CD14-positive monocyte (primary cell): ENCODE results near the gene HYPK. TPM values are rescaled to one million over a fixed set of nuclear protein-coding genes. Genes with fewer than 3 reads are reported as not detected.

Experiments
- DNase-seq, 3 donors: peaks; one replicate each; pipeline ENCODE4 v3.0.0-alpha.2; 2011 to 2022
- H2AFZ ChIP-seq: 2 replicates; pipeline ENCODE4 v1.6.0; 2012; ENCODE audit warnings: mild to moderate bottlenecking, low read depth, low read length, inconsistent platforms; ENCODE audit not compliant: insufficient read depth, poor library complexity, severe bottlenecking
- H3K27ac ChIP-seq, 2 donors: 1 replicate in 1 of 2; 2 replicates in 1 of 2; pipeline ENCODE4 v1.5.1; 2012 to 2013; ENCODE audit warnings: low read length in 2 of 2, control low read depth in 1 of 2, inconsistent platforms in 1 of 2, low read depth in 1 of 2, mild to moderate bottlenecking in 1 of 2
- H3K27me3 ChIP-seq, 2 donors: one replicate each; pipeline versions ENCODE4 v1.6.0 to v1.6.1; 2011 to 2013; ENCODE audit warnings: low read length in 2 of 2; ENCODE audit not compliant: control insufficient read depth in 2 of 2, insufficient read depth in 2 of 2
- H3K36me3 ChIP-seq, 2 donors: replicated peaks in 1 of 2; 1 replicate in 1 of 2; 2 replicates in 1 of 2; pipeline versions ENCODE4 v1.5.1 to v1.6.1; 2012 to 2013; ENCODE audit warnings: low read length in 2 of 2, control low read depth in 1 of 2, inconsistent platforms in 1 of 2, mild to moderate bottlenecking in 1 of 2; ENCODE audit not compliant: insufficient read depth in 2 of 2, control insufficient read depth in 1 of 2
- H3K4me1 ChIP-seq, 2 donors: 1 replicate in 1 of 2; 2 replicates in 1 of 2; pipeline versions ENCODE4 v1.5.1 to v1.6.1; 2012 to 2013; ENCODE audit warnings: low read length in 2 of 2, control low read depth in 1 of 2, inconsistent platforms in 1 of 2, mild to moderate bottlenecking in 1 of 2, moderate library complexity in 1 of 2; ENCODE audit not compliant: insufficient read depth in 2 of 2, control insufficient read depth in 1 of 2
- H3K4me2 ChIP-seq: replicated peaks from 2 replicates; pipeline ENCODE3; 2012; ENCODE audit warnings: low read length, moderate library complexity, mild to moderate bottlenecking; ENCODE audit not compliant: poor library complexity, severe bottlenecking; ENCODE audit errors: extremely low read depth
- H3K4me3 ChIP-seq, 3 experiments: fragments of 200-600 bp in 1 of 3; sonication (generic) in 1 of 3; replicated peaks in 1 of 3; 1 replicate in 2 of 3; 2 replicates in 1 of 3; pipeline ENCODE4 v1.5.1; 2011 to 2013; ENCODE audit warnings: low read length in 3 of 3, mild to moderate bottlenecking in 3 of 3, control low read depth in 2 of 3, low read depth in 2 of 3, inconsistent platforms in 1 of 3, moderate library complexity in 1 of 3
- H3K79me2 ChIP-seq: 2 replicates; pipeline ENCODE4 v1.6.0; 2012; ENCODE audit warnings: mild to moderate bottlenecking, control low read depth, inconsistent platforms, low read length, moderate library complexity; ENCODE audit not compliant: insufficient read depth
- H3K9ac ChIP-seq: 2 replicates; pipeline ENCODE4 v1.6.0; 2017; ENCODE audit warnings: low read length, mild to moderate bottlenecking; ENCODE audit not compliant: insufficient read depth, poor library complexity, severe bottlenecking
- H3K9me3 ChIP-seq, 2 donors: replicated peaks in 1 of 2; 1 replicate in 1 of 2; 2 replicates in 1 of 2; pipeline versions ENCODE4 v1.5.1 to v1.6.1; 2012 to 2013; ENCODE audit warnings: low read length in 2 of 2, control low read depth in 1 of 2; ENCODE audit not compliant: control insufficient read depth in 1 of 2, insufficient read depth in 1 of 2
- H4K20me1 ChIP-seq: 2 replicates; pipeline ENCODE4 v1.6.0; 2012; ENCODE audit warnings: mild to moderate bottlenecking, low read length, control low read depth, moderate library complexity; ENCODE audit not compliant: insufficient read depth
- H3K27ac Mint-ChIP-seq, 7 donors: one replicate each; pipeline ENCODE4 v1.8.0; 2020; ENCODE audit warnings: mild to moderate bottlenecking in 7 of 7, mixed read lengths in 7 of 7, moderate library complexity in 6 of 7, inconsistent platforms in 2 of 7
- H3K27me3 Mint-ChIP-seq, 3 donors: one replicate each; pipeline ENCODE4 v1.8.0; 2021 to 2022; ENCODE audit warnings: low read depth in 3 of 3, mild to moderate bottlenecking in 3 of 3, mixed read lengths in 3 of 3, moderate library complexity in 3 of 3, inconsistent platforms in 1 of 3
- H3K36me3 Mint-ChIP-seq, 2 donors: one replicate each; pipeline ENCODE4 v1.8.0; 2020; ENCODE audit warnings: mixed read lengths in 2 of 2, inconsistent platforms in 1 of 2, mild to moderate bottlenecking in 1 of 2
- H3K4me1 Mint-ChIP-seq: one replicate; pipeline ENCODE4 v1.8.0; 2020; ENCODE audit warnings: mild to moderate bottlenecking, mixed read lengths
- H3K4me3 Mint-ChIP-seq, 2 donors: one replicate each; pipeline ENCODE4 v1.8.0; 2020; ENCODE audit warnings: mild to moderate bottlenecking in 2 of 2, mixed read lengths in 2 of 2, moderate library complexity in 1 of 2
- H3K9me3 Mint-ChIP-seq, 7 donors: one replicate each; pipeline ENCODE4 v1.8.0; 2020 to 2022; ENCODE audit warnings: mixed read lengths in 7 of 7, mild to moderate bottlenecking in 6 of 7, moderate library complexity in 6 of 7, inconsistent platforms in 2 of 7
- WGBS: methylation state at CpG from one replicate; pipeline ENCODE4 v1.1.5; 2013; ENCODE audit warnings: missing lambda C conversion rate; ENCODE audit not compliant: insufficient coverage; 5-methylcytosine and 5-hydroxymethylcytosine counted together
- intact Hi-C, 2 donors: fragments of 100-400 bp; cut with micrococcal nuclease; formaldehyde crosslinking; loops; one replicate each; pipeline versions ENCODE4 v1.15.0 to v1.15.1; 2023
- polyA plus RNA-seq, 3 donors: library from polyadenylated mRNA; depleted of rRNA in 1 of 3; unstranded in 2 of 3; stranded (reverse) in 1 of 3; fragments of 300-500 nt in 2 of 3; fragments of >200 nt in 1 of 3; fragmentation: Illumina TruSeq in 2 of 3; gene quantifications; 1 replicate in 2 of 3; 2 replicates in 1 of 3; pipeline ENCODE4 v1.2.3, GENCODE V29; 2012 to 2021
- TF ChIP-seq, protein P1 (sequence below): fragments of 200-600 bp; IDR thresholded peaks from one replicate; pipeline ENCODE4 v1.8.0; 2022; ENCODE audit warnings: antibody characterized with exemption, mild to moderate bottlenecking

The HYPK gene
- polyA plus RNA-seq, 3 donors: 4.4 to 23.1 (median 5.3) TPM

- Histone ChIP-seq H3K4me3 (no peak overlapping the region), H3K4me1 (peaks cover 19 to 32% of the 10 kb centered on the region in 2 donors), H3K4me2 (no peak overlapping the region), H3K36me3 (peaks cover 17 to 36% of the 10 kb centered on the region in 2 donors), H3K27me3 (no peaks in the 10 kb centered on the region), H3K9ac (no peak overlapping the region), H3K79me2 (no peaks in the 10 kb centered on the region), H3K27ac (no peak overlapping the region), H3K9me3 (no peaks in the 10 kb centered on the region), H2AFZ (no peak overlapping the region), H4K20me1 (peaks cover 5% of the 10 kb centered on the region)
- peaks cover 0 to 3% (median 2%) of the 10 kb centered on the region in 3 donors for H3K27me3 Mint-ChIP-seq
- no peaks in the 10 kb centered on the region for H3K9me3 Mint-ChIP-seq
- TF ChIP-seq, protein P1, sequence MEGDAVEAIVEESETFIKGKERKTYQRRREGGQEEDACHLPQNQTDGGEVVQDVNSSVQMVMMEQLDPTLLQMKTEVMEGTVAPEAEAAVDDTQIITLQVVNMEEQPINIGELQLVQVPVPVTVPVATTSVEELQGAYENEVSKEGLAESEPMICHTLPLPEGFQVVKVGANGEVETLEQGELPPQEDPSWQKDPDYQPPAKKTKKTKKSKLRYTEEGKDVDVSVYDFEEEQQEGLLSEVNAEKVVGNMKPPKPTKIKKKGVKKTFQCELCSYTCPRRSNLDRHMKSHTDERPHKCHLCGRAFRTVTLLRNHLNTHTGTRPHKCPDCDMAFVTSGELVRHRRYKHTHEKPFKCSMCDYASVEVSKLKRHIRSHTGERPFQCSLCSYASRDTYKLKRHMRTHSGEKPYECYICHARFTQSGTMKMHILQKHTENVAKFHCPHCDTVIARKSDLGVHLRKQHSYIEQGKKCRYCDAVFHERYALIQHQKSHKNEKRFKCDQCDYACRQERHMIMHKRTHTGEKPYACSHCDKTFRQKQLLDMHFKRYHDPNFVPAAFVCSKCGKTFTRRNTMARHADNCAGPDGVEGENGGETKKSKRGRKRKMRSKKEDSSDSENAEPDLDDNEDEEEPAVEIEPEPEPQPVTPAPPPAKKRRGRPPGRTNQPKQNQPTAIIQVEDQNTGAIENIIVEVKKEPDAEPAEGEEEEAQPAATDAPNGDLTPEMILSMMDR: no peak
- H3K4me3 Mint-ChIP-seq: peak overlapping the region in 1 of 2 donors; percentile 93
- WGBS: no CpG with 5 or more reads among the region's 1 CpG
- H3K4me1 Mint-ChIP-seq: peaks cover 30% of the 10 kb centered on the region
- intact Hi-C loops: no loop called here
- H3K36me3 Mint-ChIP-seq: peaks cover 20 to 30% of the 10 kb centered on the region in 2 donors
- peak overlapping the region in 2 of 7 donors; percentile 20 to 74 for H3K27ac Mint-ChIP-seq
- DNase-seq: peak in 1 of 3 donors; percentile 26
These were observed 24.9 kb upstream of the HYPK start for GRCh38 chr15:43775411-43775965.

DNA sequence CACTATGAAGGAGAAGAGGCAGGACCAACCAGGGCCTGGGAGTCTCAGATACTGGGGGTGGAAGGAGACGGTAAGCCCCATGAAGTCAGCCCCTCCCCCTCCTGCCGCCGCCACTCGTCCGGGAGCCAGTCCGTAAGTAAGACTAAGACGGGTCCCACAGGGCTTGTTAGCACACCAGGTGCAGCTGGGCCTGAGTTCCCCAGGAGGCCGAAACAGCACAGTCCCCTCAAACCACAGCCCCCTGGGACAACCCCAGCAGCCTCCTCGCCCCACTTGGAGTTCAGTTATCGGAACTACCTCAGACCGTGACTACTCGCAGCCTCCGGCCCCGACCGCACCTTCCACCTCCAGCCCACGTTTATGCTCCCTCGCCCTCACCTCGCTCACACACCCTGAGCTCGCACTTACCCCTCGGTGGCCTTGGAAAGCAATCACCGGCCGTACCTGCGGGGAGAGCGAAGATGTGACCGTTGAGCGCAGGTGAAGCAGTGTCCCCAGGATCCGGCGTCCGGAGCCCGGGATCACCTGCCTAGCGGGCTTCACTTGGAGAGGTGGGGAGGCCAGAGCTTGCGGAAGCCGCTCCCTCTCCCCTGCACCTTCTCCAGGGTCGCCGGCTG, 24.2 kb upstream of the HYPK start:
- Mint-ChIP-seq H3K4me3 (peak overlapping the region; percentile 93 to 94), H3K4me1 (peaks cover 26% of the 10 kb centered on the region), H3K9me3 (no peaks in the 10 kb centered on the region), H3K36me3 (peaks cover 14 to 23% of the 10 kb centered on the region in 2 donors), H3K27me3 (peaks cover 0 to 3% (median 2%) of the 10 kb centered on the region in 3 donors), H3K27ac (peak overlapping the region in 2 of 7 donors; percentile 20 to 94)
- peaks cover 11 to 29% of the 10 kb centered on the region in 2 donors for H3K36me3 ChIP-seq
- no peaks in the 10 kb centered on the region for H3K27me3 ChIP-seq
- 69% methylated on average over 24 of the region's 35 CpGs for WGBS
- intact Hi-C loops: no loop called here
- peak overlapping the region; percentile 89 for H2AFZ ChIP-seq
- H3K4me2 ChIP-seq: peak overlapping the region; percentile 77
- peaks cover 19 to 28% of the 10 kb centered on the region in 2 donors for H3K4me1 ChIP-seq
- H3K9ac ChIP-seq: peak overlapping the region; percentile 70
- no peaks in the 10 kb centered on the region for H3K9me3 ChIP-seq
- TF ChIP-seq, protein P1: no peak
- H3K27ac ChIP-seq: peak overlapping the region in 1 of 2 donors; percentile 75
- peak overlapping the region; percentile 56 to 97 (median 94) for H3K4me3 ChIP-seq
- peak in 1 of 3 donors; percentile 19 for DNase-seq
- peaks cover 5% of the 10 kb centered on the region for H4K20me1 ChIP-seq
- no peaks in the 10 kb centered on the region for H3K79me2 ChIP-seq
